GM21576 (cell line): ENCODE results near the gene PGF.
A peak's percentile ranks its signal among the peaks of the same experiment; 100 is the strongest.

ENCODE experiments used
- ATAC-seq: cut with Tn5 transposase; IDR thresholded peaks from one replicate; pipeline ENCODE4 v1.9.1; 2021; ENCODE audit warnings: mild to moderate bottlenecking, moderate library complexity; ENCODE audit not compliant: unreplicated experiment

The PGF gene

DNA sequence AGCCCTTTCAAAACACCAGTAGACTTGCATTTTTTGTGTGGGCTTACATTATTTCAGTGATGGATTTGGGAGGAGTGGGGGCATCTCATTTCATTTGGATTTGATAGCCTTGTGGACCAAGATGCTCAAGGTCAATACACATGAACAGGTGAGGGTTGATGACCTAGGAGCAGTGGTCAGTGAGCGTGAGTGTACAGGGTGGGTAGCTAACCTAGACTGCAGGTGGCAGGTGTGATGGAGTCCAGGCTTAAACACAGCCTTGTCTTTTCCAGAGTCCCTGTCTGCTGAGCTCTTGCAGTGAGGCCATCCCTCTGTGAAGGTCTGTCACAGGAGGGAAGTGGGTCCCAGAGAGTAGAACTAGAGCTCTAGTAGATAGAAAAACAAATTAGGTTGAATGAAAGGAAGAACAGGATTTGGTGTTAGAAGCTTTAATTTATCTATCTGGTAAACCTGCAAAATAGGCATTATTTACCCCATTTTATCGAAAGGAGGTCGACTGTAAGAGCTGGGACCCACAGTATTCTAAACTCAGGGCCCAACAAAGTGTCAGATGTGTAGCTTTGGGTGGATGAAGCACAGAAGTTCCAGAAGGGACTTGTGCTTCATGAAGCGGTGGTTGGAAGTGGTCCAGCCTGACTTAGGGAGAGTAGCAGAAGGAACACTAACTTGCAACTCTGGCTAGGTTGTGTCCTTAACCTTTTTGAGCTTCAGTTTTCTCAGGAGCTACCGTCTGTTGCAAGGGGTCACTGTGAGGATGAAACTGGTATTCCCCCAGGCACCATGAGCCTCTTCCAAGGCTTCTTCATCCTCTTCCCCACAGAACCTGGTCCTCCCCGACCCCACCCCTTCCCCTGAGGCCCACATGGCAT is 50.5 kb downstream of the PGF start:
- no peak for ATAC-seq

DNA sequence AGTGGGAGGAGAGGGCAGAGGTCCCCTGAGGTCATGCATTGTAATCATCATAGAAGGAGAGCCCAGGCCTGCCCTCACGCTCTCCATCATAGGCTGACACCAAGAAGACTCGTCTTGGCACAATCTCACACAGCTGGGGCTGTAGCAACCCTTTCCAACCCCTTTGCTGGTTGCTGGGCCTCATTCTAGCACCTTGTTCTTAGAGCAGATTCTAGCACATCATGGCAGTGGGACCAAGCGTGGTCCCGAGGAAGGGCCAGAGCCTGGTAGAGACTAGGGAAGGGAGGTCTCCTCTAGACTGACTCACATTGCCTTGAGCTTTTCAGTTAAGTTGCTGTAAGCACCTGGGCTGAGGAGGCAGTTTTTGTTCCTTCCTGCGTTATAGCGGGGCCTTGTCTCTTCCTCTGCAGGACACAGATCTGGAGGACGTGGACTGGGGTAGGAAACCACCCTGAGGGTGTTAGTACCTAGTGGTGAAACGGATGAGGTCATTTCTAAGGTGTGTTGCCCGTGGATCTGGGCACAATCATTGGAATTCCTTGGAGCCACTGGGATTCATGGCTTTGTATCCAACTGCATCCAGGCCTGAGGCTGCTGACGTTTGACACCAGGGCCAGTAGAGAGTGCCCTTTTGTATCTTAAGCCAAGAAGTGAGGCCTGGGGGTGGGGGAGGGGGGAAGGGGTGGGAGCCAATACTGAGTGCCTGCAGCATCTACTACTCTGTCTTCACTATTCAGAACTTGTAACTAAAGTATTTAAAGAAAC is 52.3 kb downstream of the PGF start:
- no peak for ATAC-seq

DNA sequence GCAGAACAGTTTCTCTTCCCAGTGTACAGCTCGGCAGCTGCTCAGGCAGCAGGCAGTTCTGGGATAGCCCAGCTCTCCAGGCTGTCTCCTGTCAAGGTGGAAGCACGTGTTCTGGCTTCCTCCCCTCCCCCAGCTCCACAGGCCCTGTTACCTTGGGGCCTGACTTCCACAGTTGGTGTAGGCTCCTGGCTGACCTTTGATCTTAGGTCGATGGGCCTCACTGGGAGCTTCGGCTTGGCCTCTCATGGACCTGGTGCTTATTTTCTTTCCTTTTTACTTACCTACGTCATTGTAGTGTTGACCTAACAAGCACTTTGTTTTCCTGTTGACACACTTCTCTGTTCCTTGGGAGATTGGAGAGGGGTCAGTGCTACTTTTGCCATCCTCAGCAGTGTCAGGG is 56.7 kb downstream of the PGF start:
- ATAC-seq, result no peak

DNA sequence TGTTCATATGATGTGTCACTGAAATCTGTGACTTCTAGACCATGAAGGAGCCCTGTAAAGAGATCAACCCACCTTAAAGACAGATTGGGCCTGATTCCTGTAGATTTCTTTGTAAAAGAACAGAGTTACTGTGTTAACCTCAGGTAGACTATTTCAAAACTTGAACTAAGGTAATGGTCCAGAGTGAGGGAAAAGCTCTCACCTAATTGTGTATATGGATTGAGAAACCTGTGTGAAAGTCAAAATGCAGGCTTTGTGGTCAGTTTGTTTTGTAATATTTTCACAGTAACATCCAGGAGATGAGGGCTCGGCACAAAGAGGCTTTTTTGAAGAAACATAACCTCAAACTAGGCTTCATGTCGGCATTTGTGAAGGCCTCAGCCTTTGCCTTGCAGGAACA is 57.3 kb downstream of the PGF start:
- ATAC-seq, result no peak

DNA sequence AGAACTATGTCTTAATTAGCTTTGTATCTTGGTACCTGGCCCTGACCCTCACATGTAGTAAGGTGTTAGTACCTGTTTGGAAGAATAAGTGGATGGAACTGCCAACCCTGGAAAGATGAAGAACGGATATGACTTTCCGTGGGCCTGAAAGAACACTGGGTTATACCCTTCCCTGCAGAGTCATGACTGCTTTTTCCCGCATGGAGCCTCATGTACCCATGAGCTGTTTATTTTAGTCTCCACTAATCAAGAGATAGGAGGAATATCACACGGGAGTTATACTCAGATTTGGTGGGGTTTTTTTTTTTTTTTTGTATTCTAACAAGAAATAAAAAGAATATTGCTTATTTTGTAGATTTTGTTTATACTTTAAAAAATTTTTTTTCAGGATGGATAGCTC is 57.8 kb downstream of the PGF start:
- ATAC-seq, result no peak

DNA sequence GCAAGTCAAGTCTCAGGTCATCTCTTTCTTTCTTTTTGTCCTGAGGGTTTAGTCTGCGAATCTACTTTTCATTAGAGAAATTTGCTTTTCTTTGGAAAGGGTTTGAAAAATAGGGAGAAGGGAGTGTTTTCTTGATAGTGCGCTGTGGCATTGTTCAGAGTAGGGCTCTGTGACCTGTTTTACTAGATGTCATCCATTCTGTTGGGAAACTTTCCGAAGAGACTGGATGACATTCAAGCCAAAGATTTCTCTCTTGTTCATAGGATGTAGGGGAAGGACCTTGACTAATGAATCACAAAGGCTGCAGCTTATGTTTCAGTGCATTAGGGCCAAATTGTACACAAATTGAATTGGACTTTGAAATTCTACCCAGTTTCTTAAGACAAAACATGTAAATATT is 59.0 kb downstream of the PGF start:
- ATAC-seq, result no peak

- ATAC-seq, result peak; percentile 53
Observed at GRCh38 chr14:74893614-74894091, 61.7 kb downstream of the PGF start.

GRCh38 chr14:74892745-74893144 is 62.7 kb downstream of the PGF start:
- no peak for ATAC-seq

GRCh38 chr14:74891870-74892269 is 63.5 kb downstream of the PGF start:
- ATAC-seq, result no peak
